Measurements from ENCODE around the gene TRIP10. TPM values are rescaled to one million over a fixed set of nuclear protein-coding genes. Genes with fewer than 3 reads are reported as not detected.

Gene TRIP10
- total and polyA plus RNA-seq, 2 of the 13 experiments (the other 11 are each of a cell fraction or from before 2014, with no cell fraction given), result 32.5 to 33.2 TPM

GRCh38 chr19:6753178-6754031, 13.9 kb downstream of the TRIP10 start (continued):
- TF ChIP-seq KIAA2018 (CRISPR knock-in tag; IDR thresholded peaks at IDR 0.05; ENCODE audit: borderline replicate concordance) (no peak), POLR2AphosphoS5 (IDR thresholded peaks at IDR 0.05; ENCODE audit: low read depth, low read length) (peak; percentile 54; the same call in 1 of the 2 replicates), MBNL3 (CRISPR knock-in tag; conservative IDR thresholded peaks at IDR 0.05) (no peak), THAP11 (CRISPR knock-in tag; IDR thresholded peaks at IDR 0.05) (peak; percentile 85), ZNF572 (CRISPR knock-in tag; IDR thresholded peaks at IDR 0.05) (no peak), ZNF160 (CRISPR knock-in tag; IDR thresholded peaks at IDR 0.05) (no peak), ZFP37 (CRISPR knock-in tag; IDR thresholded peaks at IDR 0.05; ENCODE audit: borderline replicate concordance) (peak; percentile 77; the same call in 1 of the 2 replicates), MAFG (CRISPR knock-in tag; IDR thresholded peaks at IDR 0.05) (no peak), ZNF274 (CRISPR knock-in tag; IDR thresholded peaks at IDR 0.05) (peak; percentile 79), HDAC1 (CRISPR knock-in tag; IDR thresholded peaks at IDR 0.05) (peak; percentile 81), MYPOP (CRISPR knock-in tag; IDR thresholded peaks at IDR 0.05) (peak; percentile 92), KLF6 (CRISPR knock-in tag; IDR thresholded peaks at IDR 0.05) (peak; percentile 75), HCFC1 (IDR thresholded peaks at IDR 0.05; ENCODE audit: low read depth, low read length) (no peak), RAD51 (IDR thresholded peaks at IDR 0.05; ENCODE audit: borderline replicate concordance) (no peak), ZNF256 (CRISPR knock-in tag; conservative IDR thresholded peaks at IDR 0.05) (peak; percentile 82; the same call in 1 of the 2 replicates), MAF1 (CRISPR knock-in tag; IDR thresholded peaks at IDR 0.05; ENCODE audit: borderline replicate concordance) (0 out of 2 replicates have a peak, but pooled peaks have one; percentile 33), RBM22 (optimal IDR thresholded peaks at IDR 0.05; ENCODE audit: low read length) (no peak), NFRKB (IDR thresholded peaks at IDR 0.05) (no peak)
- TF ChIP-seq, protein P1, sequence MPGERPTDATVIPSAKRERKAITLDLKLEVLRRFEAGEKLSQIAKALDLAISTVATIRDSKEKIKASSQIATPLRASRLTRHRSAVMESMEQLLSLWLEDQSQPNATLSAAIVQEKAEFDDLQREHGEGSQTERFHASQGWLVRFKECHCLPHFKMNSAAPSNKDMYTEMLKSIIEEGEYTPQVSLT (CRISPR knock-in tag; IDR thresholded peaks at IDR 0.05; ENCODE audit: borderline replicate concordance, low read depth), result no peak

Measured in HepG2 (cell line).